ENCODE data around the gene FBXW5.

FBXW5 gene

GRCh38 chr9:136960938-136961275 is 16.4 kb upstream of the FBXW5 start:
- DNase-seq (ENCODE audit: low spot score), result no peak

GRCh38 chr9:136960212-136960937 is 15.8 kb upstream of the FBXW5 start:
- DNase-seq (ENCODE audit: low spot score), result no peak

- no peak for DNase-seq (ENCODE audit: low spot score)
Measured at GRCh38 chr9:136958898-136959850, 14.6 kb upstream of the FBXW5 start.

- DNase-seq (ENCODE audit: low spot score), result no peak
Measured at GRCh38 chr9:136958473-136958872, 13.9 kb upstream of the FBXW5 start.

- DNase-seq (ENCODE audit: low spot score), result no peak
Measured at GRCh38 chr9:136957901-136958300, 13.4 kb upstream of the FBXW5 start.

GRCh38 chr9:136957461-136957860 is 12.9 kb upstream of the FBXW5 start:
- DNase-seq (ENCODE audit: low spot score), result no peak

GRCh38 chr9:136956604-136957003 is 12.1 kb upstream of the FBXW5 start:
- DNase-seq (ENCODE audit: low spot score), result no peak

GRCh38 chr9:136955943-136956335 is 11.4 kb upstream of the FBXW5 start:
- no peak for DNase-seq (ENCODE audit: low spot score)

- DNase-seq (ENCODE audit: low spot score), result no peak
Measured at GRCh38 chr9:136955202-136955942, 10.8 kb upstream of the FBXW5 start.

- DNase-seq (ENCODE audit: low spot score), result no peak
Measured at GRCh38 chr9:136954270-136955083, 9.9 kb upstream of the FBXW5 start.

GRCh38 chr9:136953771-136954269 is 9.3 kb upstream of the FBXW5 start:
- no peak for DNase-seq (ENCODE audit: low spot score)

GRCh38 chr9:136952876-136953770 is 8.6 kb upstream of the FBXW5 start:
- DNase-seq (ENCODE audit: low spot score), result no peak

GRCh38 chr9:136952321-136952850 is 7.8 kb upstream of the FBXW5 start:
- no peak for DNase-seq (ENCODE audit: low spot score)

- DNase-seq (ENCODE audit: low spot score), result no peak
Measured at GRCh38 chr9:136951541-136952320, 7.2 kb upstream of the FBXW5 start, which contains the start of gene LCN12. TSS of gene LCN12 (plus strand) at chr9:136952273. CDS start at chr9:136952328, 55 bp downstream.

GRCh38 chr9:136950656-136951276 is 6.2 kb upstream of the FBXW5 start:
- no peak for DNase-seq (ENCODE audit: low spot score)

GRCh38 chr9:136949817-136950655 is 5.5 kb upstream of the FBXW5 start:
- peak; percentile 94 for DNase-seq (ENCODE audit: low spot score)

GRCh38 chr9:136949239-136949816 is 4.8 kb upstream of the FBXW5 start:
- DNase-seq (ENCODE audit: low spot score), result no peak

All from LoVo (cell line).